DMS79 treated with DMSO at 0.1 percent for 48 hours (cell line): ENCODE measurements around the gene C1QTNF9.
"Not testable (repeated sequence)": the region's sequence is repeated elsewhere in the genome, so short reads cannot be mapped to it uniquely, and the experiment has no call there.

Source experiments
- DNase-seq: peaks from one replicate; lab custom pipeline; 2025; lab: John Stamatoyannopoulos, UW

C1QTNF9 gene

DNA sequence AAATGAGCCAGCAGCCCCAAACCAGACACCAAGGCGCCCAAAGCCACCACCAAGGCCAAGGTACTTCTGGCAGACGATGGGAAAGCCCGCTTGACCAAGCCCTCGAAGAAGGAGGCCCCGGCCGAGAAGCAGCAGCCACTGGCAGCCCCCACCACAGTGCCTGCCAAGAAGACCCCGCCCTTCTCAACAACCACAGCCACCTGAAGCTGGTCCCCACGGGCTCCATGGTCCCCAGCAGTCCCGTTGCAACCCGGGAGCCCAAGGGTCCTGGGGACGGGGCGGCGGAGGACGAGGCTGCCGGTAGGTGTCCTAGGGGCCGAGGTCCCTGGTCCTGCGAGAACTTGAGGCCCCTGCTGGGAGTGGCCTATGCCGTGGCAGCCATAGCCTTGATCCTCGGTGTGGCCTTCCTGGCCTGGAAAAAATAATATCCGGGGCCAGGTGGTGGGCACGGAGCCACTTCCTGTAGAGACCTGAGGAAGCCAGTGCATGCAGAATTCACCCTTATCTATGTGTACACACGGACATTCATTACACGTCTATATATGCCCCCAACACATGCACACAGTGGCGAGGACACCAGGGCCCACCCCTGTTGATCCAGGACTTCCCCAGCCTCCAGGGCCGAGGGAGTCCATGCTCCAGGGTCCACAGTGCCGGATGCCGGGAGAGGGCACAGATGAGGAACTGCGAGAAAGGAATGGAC is 13.8 kb downstream of the C1QTNF9 start:
- no peak for DNase-seq

DNA sequence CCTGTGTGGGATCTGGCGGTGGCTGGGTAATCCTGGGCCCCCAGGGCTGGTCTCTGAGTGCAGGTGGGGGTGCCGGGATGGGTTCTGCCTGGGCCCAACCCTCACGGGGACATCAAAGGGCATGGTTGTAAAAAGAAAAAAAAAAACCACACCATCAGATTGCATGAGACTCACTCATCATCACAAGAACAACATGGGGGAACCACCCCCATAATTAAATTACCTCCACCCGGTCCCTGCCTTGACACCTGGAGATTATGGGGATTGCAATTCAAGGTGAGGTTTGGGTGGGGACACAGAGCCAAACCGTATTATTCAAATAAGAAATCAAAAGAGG is 14.3 kb downstream of the C1QTNF9 start:
- no peak for DNase-seq

DNA sequence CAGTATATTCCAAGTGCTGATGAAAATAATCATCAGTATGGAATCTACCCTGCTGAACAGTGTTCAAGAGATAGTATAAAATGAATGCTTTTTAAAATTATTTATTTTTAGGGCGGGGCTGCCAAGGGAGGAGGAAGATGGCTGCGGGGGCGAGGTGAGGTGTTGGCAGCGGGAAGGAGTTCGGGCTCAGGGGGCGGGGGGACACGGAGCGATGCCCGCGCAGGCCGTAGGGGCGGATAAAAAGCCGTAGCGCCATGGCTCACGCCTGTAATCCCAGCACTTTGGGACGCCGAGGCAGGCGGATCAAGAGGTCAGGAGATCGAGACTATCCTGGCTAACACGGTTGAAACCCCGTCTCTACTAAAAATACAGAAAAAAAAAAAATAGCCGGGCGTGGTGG is 18.2 kb downstream of the C1QTNF9 start:
- DNase-seq, result not testable (repeated sequence)

DNA sequence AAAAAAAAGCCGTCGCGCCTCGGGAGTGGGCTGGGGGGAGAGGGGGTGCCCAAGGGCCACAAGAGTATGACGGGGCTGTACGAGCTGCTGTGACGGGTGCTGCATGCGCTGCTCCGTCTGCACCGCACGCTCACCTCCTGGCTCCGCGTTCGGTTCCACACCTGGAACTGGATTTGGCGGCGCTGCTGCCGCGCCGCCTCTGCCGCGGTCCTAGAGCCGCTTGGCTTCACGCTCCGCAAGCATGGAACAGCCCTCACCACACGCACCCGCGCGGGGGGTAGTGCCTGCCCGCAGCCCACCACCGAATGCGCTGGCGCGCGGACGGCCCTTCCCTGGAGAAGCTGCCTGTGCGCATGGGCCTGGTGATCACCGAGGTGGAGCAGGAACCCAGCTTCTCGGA is 18.8 kb downstream of the C1QTNF9 start:
- no peak for DNase-seq

DNA sequence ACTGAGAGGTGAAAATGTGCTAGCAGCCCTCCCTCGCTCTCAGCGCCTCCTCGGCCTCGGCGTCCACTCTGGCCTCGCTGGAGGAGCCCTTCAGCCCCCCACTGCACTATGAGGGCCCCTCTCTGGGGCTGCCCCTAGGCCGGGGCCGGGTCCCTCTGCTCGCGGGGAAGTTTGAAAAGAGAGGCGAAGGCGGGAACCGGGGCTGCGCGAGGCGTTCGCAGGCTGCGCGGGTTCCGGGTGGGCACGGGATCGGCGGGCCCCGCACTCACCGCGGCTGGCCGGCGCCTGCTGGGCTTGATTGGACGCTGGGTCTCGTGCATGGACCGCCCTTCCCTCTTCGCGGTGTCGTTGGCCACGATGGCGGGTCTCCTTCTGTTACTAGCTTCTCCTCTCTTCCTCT is 29.3 kb downstream of the C1QTNF9 start:
- no peak for DNase-seq

DNA sequence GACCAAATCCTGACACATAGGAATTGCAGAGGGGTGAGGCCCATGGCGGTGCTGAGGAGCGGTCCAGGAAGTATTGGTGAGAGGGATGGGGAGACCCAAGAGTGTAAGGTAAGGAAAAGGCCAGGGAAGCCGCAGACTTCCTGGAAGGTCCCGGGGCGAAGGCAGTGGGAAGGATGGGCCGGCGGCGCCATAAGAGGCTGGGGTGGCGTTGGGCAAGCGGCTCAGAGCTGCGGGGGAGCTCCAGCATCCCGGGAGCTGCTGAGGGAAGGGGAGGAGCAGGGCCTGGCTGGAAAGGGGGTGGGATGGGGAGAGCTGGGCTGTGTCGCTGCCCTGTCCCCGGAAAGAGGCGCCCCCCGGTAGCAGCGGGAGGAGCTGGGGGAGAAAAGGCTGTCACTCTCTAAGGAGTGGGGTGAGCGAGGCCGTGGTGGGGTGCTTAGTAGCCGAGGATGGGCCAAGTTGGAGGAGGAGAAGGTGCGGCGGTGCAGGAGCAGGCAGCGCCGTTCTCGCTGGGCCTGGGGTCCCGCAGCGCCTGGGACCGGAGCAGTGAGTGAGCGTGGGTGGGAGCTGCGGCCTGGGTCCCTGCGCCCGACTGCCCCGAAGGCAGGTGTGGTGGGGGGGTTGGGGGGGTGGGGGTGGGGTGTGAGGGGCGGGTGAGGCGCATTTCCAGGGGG is 30.7 kb downstream of the C1QTNF9 start:
- DNase-seq, result no peak

DNA sequence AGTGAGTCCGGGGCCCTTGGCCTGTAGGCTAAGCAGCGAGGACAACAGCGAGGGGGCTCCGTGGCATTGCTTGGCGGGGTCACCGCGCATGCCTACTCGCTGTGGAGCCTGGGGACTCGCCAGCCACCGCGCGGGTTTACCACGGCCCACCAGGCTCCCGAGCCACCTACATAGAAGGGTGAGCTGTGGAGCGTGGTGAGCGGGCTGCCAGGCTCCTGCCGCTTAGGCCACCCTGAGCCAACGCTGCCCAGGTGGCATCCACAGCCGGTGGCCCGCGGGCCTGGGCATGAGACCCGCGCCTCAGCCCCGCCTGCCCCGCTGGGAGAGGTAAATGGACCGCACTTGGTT is 31.2 kb downstream of the C1QTNF9 start:
- DNase-seq, result no peak

DNA sequence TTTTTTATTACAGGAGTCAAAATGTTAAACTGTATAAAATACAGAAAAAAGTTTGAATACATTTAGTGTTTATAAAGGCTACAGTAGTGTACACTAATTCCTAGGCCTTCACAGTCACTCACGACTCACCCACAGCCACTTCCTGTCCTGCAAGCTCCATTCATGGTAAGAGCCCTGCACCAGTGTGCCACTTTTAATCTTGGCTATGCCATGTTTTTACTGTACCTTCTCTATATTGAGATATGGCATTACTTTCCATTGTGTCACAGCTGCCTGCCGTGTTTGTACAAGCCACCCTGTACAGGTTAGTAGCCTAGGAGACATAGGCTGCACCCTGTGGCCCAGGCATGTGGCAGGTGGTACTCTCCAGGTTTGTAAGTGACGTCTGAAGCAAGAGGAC is 32.1 kb downstream of the C1QTNF9 start:
- DNase-seq, result no peak

DNA sequence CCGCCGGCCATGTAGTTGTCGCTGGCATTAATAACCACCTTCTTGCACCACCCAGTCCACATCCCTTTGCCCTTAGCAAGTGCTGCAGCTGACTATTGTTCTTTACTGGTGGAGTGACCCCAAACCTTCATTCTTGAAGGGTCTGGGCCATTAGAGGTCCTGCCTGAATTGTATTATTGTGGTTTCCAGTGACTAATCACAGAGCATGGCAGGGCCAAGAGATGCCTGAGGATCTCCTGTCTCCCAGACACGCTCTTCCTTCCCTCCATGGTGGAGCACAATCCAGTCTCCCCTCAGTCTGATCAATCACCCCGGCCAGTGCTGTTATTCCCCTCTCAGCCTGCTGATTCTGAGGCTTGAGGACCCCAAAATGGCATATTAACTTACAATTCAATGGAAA is 39.0 kb downstream of the C1QTNF9 start:
- DNase-seq, result no peak

DNA sequence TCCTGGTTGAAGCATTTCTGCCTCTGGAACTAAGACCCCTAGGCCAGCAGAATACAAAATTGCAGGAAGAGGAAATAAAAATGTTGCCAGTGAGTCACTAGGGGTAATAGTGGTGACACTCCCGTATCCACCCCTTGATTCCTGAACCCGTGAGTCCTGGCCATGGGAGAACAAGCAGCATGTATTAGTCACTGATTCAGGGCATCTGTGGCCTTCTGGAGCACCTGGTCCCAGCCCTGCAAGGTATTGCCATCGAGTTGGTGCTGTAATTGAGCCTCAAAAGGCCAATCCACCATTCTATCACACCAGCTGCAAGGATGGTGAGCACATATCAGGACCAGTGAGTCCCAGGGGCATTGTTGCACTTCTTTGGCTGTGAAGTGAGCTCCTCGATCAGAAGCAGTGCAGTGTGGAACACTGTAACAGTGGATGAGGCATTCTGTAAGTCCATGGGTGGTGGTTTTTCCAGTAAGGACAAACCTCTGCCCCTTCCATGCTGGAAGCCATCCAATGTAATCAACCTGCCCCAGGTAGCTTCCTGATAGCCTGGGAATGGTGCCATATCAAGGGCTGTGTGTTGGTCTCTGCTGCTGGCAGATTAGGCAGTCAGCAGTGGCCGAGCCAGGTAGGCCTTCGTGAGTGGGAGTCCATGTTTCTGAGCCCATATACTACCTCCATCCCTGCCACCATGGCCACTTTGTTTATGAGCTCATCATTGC is 39.6 kb downstream of the C1QTNF9 start:
- no peak for DNase-seq

DNA sequence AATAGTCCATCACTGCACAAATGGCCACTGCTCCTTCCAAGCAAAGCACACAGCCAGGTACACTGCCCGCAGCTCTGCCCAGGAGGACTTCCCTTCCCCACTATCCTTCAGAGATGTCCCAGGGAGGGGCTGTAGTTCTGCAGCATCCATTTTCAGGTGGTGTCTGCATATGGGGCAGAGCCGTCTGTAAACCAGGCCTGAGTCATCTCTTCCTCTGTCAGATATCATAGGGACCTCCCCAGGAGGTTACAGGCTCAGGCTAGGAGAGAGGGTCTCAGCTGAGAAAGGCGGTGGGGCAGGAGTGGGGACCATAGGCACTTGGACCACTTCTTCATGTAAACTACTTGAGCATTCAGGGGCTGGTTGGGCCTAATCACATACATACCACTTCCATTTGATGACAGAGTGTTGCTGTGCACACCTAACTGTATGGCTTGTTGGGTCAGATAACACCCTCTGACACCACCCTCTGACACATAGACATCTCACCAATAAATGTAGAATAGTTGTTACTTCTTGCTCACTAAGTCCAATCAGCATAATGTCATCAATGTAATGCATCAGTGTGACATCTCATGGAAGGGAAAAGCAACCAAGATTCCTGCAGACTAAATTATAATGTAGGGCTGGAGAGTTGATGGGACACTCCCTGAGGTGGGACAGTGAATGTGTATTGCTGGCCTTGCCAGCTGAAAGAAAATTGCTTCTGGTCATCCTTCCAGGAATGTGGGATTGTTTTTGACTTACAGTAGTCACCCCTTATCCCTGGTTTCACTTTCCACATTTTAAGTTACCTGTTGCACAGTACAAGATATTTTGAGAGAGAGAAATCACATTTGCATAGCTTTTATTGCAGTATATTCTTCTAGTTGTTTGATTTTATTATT is 40.6 kb downstream of the C1QTNF9 start:
- not testable (repeated sequence) for DNase-seq

DNA sequence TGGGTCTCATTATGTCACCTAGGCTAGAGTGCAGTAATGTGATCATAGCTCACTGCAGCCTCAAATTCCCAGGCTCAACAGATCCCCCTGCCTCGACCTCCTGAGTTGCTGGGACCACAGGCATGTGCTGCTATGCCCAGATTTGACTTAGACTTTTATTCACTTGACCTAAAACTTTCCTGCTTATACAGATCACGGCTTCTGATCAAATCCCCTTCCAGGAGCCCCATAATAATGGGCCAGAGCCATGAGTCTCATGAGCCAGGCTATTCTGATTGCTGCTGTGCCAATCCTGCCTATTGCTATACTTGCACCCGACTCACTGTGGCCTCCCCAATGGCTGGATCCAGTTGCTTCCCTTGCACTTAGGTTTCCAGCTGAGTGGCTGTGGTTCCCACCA is 42.0 kb downstream of the C1QTNF9 start:
- DNase-seq, result no peak

DNA sequence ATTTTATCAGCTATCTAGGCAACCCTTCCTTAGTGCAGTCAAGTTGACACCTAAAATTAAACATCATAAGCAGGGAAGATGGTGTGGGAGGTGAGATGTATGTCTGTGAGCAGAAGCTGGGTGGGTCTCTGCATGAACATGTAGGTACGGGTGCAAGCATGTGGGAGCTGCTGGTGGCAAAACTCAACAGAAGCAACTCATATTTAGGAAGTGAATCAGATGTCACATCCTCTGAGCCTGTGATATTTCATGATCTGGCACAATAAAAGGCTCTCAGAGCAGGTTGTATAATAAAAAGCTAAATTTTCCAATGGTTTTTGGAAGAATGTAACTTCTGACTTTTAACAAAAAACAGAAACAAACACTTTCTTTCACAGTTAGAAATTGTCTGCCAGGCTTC is 44.4 kb downstream of the C1QTNF9 start:
- DNase-seq, result no peak

DNA sequence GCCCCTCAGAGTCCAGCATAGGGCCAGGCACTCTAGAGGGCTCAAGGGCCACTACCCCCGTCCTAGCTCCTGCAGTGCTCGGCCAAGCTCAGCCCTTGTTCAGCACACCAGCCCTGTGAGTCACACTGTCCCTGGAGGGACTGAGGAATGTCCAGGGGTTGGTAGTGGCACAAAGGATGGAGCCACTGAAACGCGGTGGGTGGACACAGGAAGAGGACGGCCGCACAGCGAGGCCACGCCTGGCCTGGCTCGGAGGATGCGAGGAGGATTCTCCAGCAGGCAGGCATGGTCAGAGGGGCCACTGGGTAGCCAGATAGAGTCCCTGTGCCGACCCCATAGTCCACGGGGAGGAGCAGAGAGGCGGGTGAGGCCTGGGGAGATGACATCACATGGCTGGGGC is 45.7 kb downstream of the C1QTNF9 start:
- no peak for DNase-seq

DNA sequence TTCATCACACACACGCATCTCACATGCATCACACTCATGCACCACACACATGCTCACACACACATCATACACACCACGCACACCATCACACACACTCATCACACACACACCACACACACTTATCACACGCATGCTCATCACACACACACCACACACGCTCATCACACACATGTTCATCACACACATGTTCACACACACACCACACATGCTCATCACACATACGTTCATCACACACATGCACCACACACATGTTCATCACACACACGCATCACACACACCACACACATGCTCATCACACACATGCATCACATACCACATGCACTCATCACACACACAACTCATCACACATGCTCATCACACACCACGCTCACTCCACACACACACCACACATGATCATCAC is 46.9 kb downstream of the C1QTNF9 start:
- no peak for DNase-seq

DNA sequence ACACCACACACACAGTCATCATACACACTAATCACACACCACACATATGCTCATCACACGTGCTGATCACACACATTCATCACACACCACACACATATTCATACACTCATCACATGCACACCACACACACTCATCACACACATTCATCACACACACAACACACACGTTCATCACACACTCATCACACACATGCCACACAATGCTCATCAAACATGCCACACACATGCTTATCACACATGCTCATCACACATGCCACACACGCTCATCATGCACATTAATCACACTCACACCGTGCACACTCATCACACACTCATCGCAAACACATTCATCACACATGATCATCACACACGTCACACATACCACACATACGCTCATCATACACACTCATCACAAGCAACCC is 47.5 kb downstream of the C1QTNF9 start:
- no peak for DNase-seq

DNA sequence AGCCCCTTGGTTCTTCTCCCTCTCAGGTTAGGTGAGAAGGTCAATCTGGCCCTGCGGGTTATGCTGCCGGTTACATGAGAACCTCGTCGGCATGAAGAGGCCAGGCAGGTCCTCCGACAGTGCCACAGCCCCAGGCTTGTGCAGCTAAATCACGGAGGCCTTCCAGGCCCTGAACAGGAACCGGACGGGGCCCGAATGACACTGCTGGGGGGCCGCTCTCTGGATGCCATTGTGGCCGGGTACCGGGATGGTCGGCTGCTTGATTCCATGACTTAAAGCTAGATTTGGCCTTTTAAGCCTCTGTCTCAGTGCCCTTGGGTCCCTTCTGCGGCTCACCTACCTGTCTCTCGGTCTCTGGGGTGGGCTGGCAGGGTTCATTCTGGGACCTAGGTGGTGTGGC is 48.4 kb downstream of the C1QTNF9 start:
- DNase-seq, result no peak

DNA sequence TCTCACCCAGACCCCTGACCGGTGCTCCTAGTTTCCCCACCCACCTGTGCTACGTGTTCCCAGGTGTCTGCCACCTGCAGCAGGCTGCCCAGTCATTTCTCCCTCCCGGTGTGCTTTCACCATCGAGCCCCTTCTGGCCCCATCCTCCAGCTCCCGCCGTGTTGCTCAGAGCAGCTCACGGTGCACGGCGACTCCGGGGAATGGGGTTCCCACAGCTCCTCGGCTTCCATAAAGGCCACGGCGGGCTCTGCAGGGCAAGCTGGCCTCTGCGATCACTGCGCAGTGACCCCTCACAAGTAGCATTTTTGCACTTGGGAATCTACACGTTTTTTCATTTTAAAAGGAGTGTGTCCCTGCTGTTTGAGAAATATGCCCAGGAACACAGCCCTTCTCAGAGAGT is 49.5 kb downstream of the C1QTNF9 start:
- DNase-seq, result not testable (repeated sequence)

DNA sequence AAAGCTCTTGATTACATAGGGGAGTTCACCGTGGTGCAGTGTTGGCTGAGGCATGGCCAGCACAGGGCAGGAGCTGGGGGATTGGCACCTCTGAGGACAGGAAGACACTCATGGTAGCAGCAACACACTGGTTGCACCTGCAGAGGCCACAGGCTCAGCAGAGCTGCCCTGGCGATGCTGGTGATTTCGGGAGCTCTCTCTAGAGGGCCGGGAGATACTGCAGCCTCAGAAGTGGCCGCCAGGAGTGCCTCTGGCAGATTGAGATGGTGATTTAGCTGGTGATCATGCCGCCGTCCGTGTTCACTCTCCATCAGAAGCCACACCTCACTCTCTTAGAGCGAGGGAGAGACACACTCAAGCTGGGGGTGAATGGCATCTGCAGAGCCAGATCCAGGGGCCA is 49.9 kb downstream of the C1QTNF9 start:
- not testable (repeated sequence) for DNase-seq

DNA sequence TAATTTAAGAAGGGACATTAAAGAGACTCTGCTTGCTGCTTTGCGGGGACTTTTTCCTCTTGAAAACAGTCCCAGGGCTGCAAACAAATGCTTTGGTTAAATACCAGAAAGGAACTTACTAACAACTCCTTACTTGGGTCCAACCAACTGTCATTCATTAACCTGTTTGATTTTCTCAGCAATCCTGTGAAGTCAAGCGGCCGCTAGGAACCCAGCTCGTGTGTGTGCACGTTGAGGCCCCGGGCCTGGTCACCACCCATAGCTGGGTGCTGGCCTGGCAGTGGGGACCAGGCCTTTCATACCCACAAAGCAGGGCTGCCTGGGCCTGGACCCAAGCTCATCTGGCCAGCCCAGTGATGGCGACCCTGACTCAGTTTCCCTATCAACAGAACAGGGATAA is 50.7 kb downstream of the C1QTNF9 start:
- no peak for DNase-seq

DNA sequence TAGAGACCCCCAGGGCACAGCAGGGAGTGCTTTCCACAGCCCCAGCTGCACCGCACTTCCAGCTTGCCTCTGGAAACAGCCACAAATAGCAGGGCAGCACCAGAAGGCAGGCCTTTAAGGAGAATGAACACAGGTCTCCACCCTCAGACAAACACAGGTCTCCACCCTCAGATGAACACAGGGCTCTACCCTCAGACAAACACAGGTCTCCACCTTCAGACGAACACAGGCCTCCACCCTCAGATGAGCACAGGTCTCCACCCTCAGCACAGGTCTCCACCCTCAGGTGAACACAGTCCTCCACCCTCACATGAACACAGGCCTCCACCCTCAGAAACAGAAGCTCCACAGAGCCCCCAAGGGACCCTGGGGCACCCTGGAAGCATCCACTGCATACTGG is 51.7 kb downstream of the C1QTNF9 start:
- no peak for DNase-seq

DNA sequence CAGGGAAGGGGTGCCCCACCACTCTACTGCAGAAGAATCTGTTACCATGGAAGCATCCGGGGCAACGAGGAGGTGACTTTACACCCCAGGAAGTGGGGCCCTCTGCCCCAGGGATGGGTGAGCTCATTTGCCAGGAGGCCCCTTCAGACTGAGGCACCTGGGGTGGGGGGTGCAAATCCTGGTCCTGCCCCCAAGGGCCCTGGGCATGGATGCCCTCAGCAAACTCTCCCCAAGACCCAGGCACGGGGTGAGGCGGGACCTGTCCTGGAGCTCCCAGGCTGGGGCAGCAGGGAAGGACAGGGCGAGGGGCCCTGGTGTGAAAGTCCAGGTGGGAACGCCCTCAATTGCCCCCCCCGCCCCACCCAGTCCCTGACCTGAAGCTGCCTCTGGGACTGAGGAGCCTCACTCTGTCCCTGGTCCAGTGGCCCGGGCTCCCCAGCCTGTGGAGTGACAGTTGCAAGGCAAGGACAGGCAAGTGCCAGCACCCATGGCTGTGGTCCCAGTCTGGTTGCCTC is 52.5 kb downstream of the C1QTNF9 start:
- no peak for DNase-seq
